Left cardiac atrium (tissue), 4 donors: ENCODE data around the gene MRTFB. TPM values are rescaled to one million over a fixed set of nuclear protein-coding genes. Genes with fewer than 3 reads are reported as not detected.

Experiments
- ATAC-seq, 2 donors: fragments of 200-7000 bp; cut with Tn5 transposase; one replicate each; pipeline ENCODE4 v1.9.1; 2020; ENCODE audit warnings: mild to moderate bottlenecking in 2 of 2, moderate library complexity in 2 of 2
- DNase-seq: peaks from one replicate; pipeline ENCODE4 v3.0.0-alpha.2; 2020
- intact Hi-C, 2 donors: fragments of 100-400 bp; cut with DNase I; formaldehyde crosslinking; loops; one replicate each; pipeline versions ENCODE4 v1.14.1 to v1.15.1; 2022 to 2023
- microRNA-seq, 2 donors: library from miRNA; unstranded; fragments of <30 nt; microRNA quantifications; one replicate each; pipeline ENCODE4 v1.2.0, GENCODE V29; 2020
- total RNA-seq, 2 donors: library from RNA; stranded (reverse); fragmentation: NEBNext Ultra II Directional; extraction: Animal tissue kit (Norgen Biotek cat#: 25700); gene quantifications; one replicate each; pipeline ENCODE4 v1.2.1, GENCODE V29; 2021
- donor health status: DM: no; HTN: yes; CAD: no.
- donor health status: DM: no; HTN: yes; CAD: no; lungs with severe emphysema.
- donor health status: DM: yes; HTN: yes; CAD: no.
- donor health status: Dilated cardiomyopathy.

The MRTFB gene
- total RNA-seq, 2 donors from 2014 or later = 34.7 to 36.8 TPM

- peak in 1 of 2 donors; percentile 54 for ATAC-seq
- no peak for DNase-seq
- intact Hi-C loops = no loop called here
Measured at GRCh38 chr16:14307527-14308367, 236.6 kb downstream of the MRTFB start.

GRCh38 chr16:14308368-14308723, 237.2 kb downstream of the MRTFB start:
- no peak for DNase-seq
- no peak for ATAC-seq
- intact Hi-C loops = no loop called here

GRCh38 chr16:14309001-14309886, 238.1 kb downstream of the MRTFB start:
- DNase-seq (no peak), ATAC-seq (no peak)
- intact Hi-C loops = no loop called here

GRCh38 chr16:14309906-14310305, 238.8 kb downstream of the MRTFB start:
- intact Hi-C loops = no loop called here
- ATAC-seq (no peak), DNase-seq (no peak)

GRCh38 chr16:14310519-14310991, 239.4 kb downstream of the MRTFB start:
- DNase-seq (no peak), ATAC-seq (peak in 1 of 2 donors; percentile 20)
- intact Hi-C loops = no loop called here

- ATAC-seq (no peak), DNase-seq (no peak)
- intact Hi-C loops = no loop called here
Measured at GRCh38 chr16:14314116-14314515, 243.0 kb downstream of the MRTFB start.

GRCh38 chr16:14315683-14316320, 244.7 kb downstream of the MRTFB start:
- intact Hi-C loops = no loop called here
- ATAC-seq (no peak), DNase-seq (no peak)

Small RNA genes lying within 50 kb of the gene (microRNA-seq; reads per million reads assigned to microRNA genes)
- gene MIR193B (146 to 165 reads per million in 2 donors), gene MIR365A (2.2 to 2.5 reads per million in 2 donors)

Other genes with a start within 250 kb of the MRTFB start
- gene ERCC4, start 151.2 kb upstream of the MRTFB start, total RNA-seq = 10 to 100 TPM in 1 of 2 donors, 1 to 10 TPM in 1; 6.8 to 10.1 TPM